HG02759 (cell line): ENCODE measurements around the gene PRKAR1A.

Experiments used
- ATAC-seq: cut with Tn5 transposase; IDR thresholded peaks from one replicate; pipeline ENCODE4 v1.9.1; 2021; ENCODE audit warnings: mild to moderate bottlenecking, moderate library complexity; ENCODE audit not compliant: unreplicated experiment

Gene PRKAR1A

GRCh38 chr17:68598545-68598961 is 86.3 kb downstream of the PRKAR1A start:
- ATAC-seq, result no peak

GRCh38 chr17:68599091-68599490 is 86.9 kb downstream of the PRKAR1A start:
- no peak for ATAC-seq

- no peak for ATAC-seq
These were observed 87.4 kb downstream of the PRKAR1A start for GRCh38 chr17:68599552-68600066.

- no peak for ATAC-seq
These were observed 88.1 kb downstream of the PRKAR1A start for GRCh38 chr17:68600067-68600930.
